GM21390 (cell line): Measurements from ENCODE around the gene VGLL2.

ENCODE experiments used
- ATAC-seq: cut with Tn5 transposase; IDR thresholded peaks from one replicate; pipeline ENCODE4 v1.9.1; 2021; ENCODE audit not compliant: unreplicated experiment

Gene VGLL2

GRCh38 chr6:117311726-117312125, 46.4 kb downstream of the VGLL2 start:
- ATAC-seq: no peak

- ATAC-seq: no peak
These were observed 51.9 kb downstream of the VGLL2 start for GRCh38 chr6:117317261-117317660.
